H9 (cell line): Measurements from ENCODE around the gene FAM200C. TPM values are rescaled to one million over a fixed set of nuclear protein-coding genes. Genes with fewer than 3 reads are reported as not detected.

Experiments
- DNase-seq: peaks from one replicate; pipeline ENCODE4 v3.0.0-alpha.2; 2017
- H2AFZ ChIP-seq: one replicate; pipeline ENCODE4 v1.6.1; 2013; ENCODE audit warnings: mild to moderate bottlenecking, low read length, control low read depth, moderate library complexity
- H2AK5ac ChIP-seq: 2 replicates; pipeline ENCODE4 v1.6.1; 2013; ENCODE audit warnings: low read length, control low read depth, mixed read lengths; ENCODE audit not compliant: insufficient read length
- H2BK120ac ChIP-seq: one replicate; pipeline ENCODE4 v1.6.1; 2013; ENCODE audit warnings: low read depth, mild to moderate bottlenecking, low read length, control low read depth, inconsistent platforms; ENCODE audit not compliant: poor library complexity, severe bottlenecking
- H2BK12ac ChIP-seq: 2 replicates; pipeline ENCODE4 v1.6.1; 2013; ENCODE audit warnings: low read length, control low read depth, mixed read lengths, low read depth; ENCODE audit not compliant: insufficient read length
- H2BK15ac ChIP-seq: 2 replicates; pipeline ENCODE4 v1.6.1; 2013; ENCODE audit warnings: low read depth, low read length, control low read depth
- H2BK20ac ChIP-seq: one replicate; pipeline ENCODE4 v1.6.1; 2013; ENCODE audit warnings: low read depth, mild to moderate bottlenecking, low read length, control low read depth, inconsistent platforms; ENCODE audit not compliant: poor library complexity, severe bottlenecking
- H2BK5ac ChIP-seq: 2 replicates; pipeline ENCODE4 v1.6.1; 2013; ENCODE audit warnings: low read length, control low read depth, mixed read lengths; ENCODE audit not compliant: insufficient read length
- H3K14ac ChIP-seq: 2 replicates; pipeline ENCODE4 v1.6.1; 2013; ENCODE audit warnings: low read length, control low read depth; ENCODE audit not compliant: insufficient read depth
- H3K18ac ChIP-seq: 2 replicates; pipeline ENCODE4 v1.6.1; 2013; ENCODE audit warnings: low read depth, mild to moderate bottlenecking, mixed read lengths, low read length, control low read depth; ENCODE audit not compliant: insufficient read length
- H3K23ac ChIP-seq: 2 replicates; pipeline ENCODE4 v1.6.1; 2013; ENCODE audit warnings: low read length, control low read depth, mixed read lengths, low read depth; ENCODE audit not compliant: insufficient read length
- H3K23me2 ChIP-seq: 2 replicates; pipeline ENCODE4 v1.6.1; 2013; ENCODE audit warnings: low read depth, mild to moderate bottlenecking, mixed read lengths, low read length, control low read depth; ENCODE audit not compliant: insufficient read length, poor library complexity, severe bottlenecking
- H3K27ac ChIP-seq: 2 replicates; pipeline ENCODE4 v1.5.1; 2013; ENCODE audit warnings: low read length, control low read depth, mixed read lengths, low read depth; ENCODE audit not compliant: insufficient read length
- H3K27me3 ChIP-seq: 2 replicates; pipeline ENCODE4 v1.6.1; 2013; ENCODE audit warnings: low read length, control low read depth, inconsistent platforms; ENCODE audit not compliant: insufficient read depth
- H3K4ac ChIP-seq: 2 replicates; pipeline ENCODE4 v1.6.1; 2013; ENCODE audit warnings: low read depth, mild to moderate bottlenecking, control low read depth, inconsistent platforms, low read length, moderate library complexity
- H3K4me1 ChIP-seq: 2 replicates; pipeline ENCODE4 v1.6.1; 2013; ENCODE audit warnings: low read length, control low read depth, inconsistent platforms; ENCODE audit not compliant: insufficient read depth
- H3K4me2 ChIP-seq: 2 replicates; pipeline ENCODE4 v1.6.1; 2013; ENCODE audit warnings: low read length, control low read depth, mixed read lengths; ENCODE audit not compliant: insufficient read length, insufficient read depth
- H3K56ac ChIP-seq: 2 replicates; pipeline ENCODE4 v1.6.1; 2013; ENCODE audit warnings: low read depth, mild to moderate bottlenecking, mixed read lengths, low read length, control low read depth; ENCODE audit not compliant: insufficient read length
- H3K79me1 ChIP-seq: 2 replicates; pipeline ENCODE4 v1.6.1; 2013; ENCODE audit warnings: low read depth, mild to moderate bottlenecking, moderate library complexity, low read length, control low read depth, inconsistent platforms; ENCODE audit not compliant: insufficient read depth, poor library complexity, severe bottlenecking
- H3K79me2 ChIP-seq: 2 replicates; pipeline ENCODE4 v1.6.1; 2013; ENCODE audit warnings: low read length, control low read depth, inconsistent platforms; ENCODE audit not compliant: insufficient read depth
- H3K9ac ChIP-seq: 2 replicates; pipeline ENCODE4 v1.6.1; 2013; ENCODE audit warnings: low read length, control low read depth, mixed read lengths; ENCODE audit not compliant: insufficient read length; ENCODE audit errors: extremely low read depth
- H3K9me3 ChIP-seq: one replicate; pipeline ENCODE4 v1.6.1; 2013; ENCODE audit warnings: low read depth, low read length, inconsistent platforms; ENCODE audit not compliant: control insufficient read depth
- H3T11ph ChIP-seq: one replicate; pipeline ENCODE4 v1.6.1; 2013; ENCODE audit warnings: mild to moderate bottlenecking, low read length, control low read depth, inconsistent platforms
- H4K20me1 ChIP-seq: one replicate; pipeline ENCODE4 v1.6.1; 2013; ENCODE audit not compliant: control insufficient read depth, insufficient read length, insufficient read depth
- H4K5ac ChIP-seq: 2 replicates; pipeline ENCODE4 v1.6.1; 2013; ENCODE audit warnings: low read depth, mild to moderate bottlenecking, mixed read lengths, low read length, control low read depth; ENCODE audit not compliant: insufficient read length
- H4K8ac ChIP-seq: replicated peaks from 2 replicates; pipeline ENCODE4 v1.6.1; 2013; ENCODE audit warnings: low read length, control low read depth, mixed read lengths, low read depth; ENCODE audit not compliant: insufficient read length
- H4K91ac ChIP-seq: 2 replicates; pipeline ENCODE4 v1.6.1; 2013; ENCODE audit warnings: low read depth, mild to moderate bottlenecking, moderate library complexity, mixed read lengths, low read length, control low read depth; ENCODE audit not compliant: insufficient read length
- H3K27ac Mint-ChIP-seq, 3 experiments: 2 replicates in 2 of 3; 3 replicates in 1 of 3; pipeline ENCODE4 v1.8.0; 2020 to 2021; ENCODE audit warnings: mixed read lengths in 3 of 3, mild to moderate bottlenecking in 1 of 3, moderate library complexity in 1 of 3
- H3K27me3 Mint-ChIP-seq: 2 replicates; pipeline ENCODE4 v1.8.0; 2021; ENCODE audit warnings: low read depth, mild to moderate bottlenecking, moderate library complexity, mixed read lengths
- H3K36me3 Mint-ChIP-seq, 3 experiments: 2 replicates in 2 of 3; 3 replicates in 1 of 3; pipeline ENCODE4 v1.8.0; 2020 to 2021; ENCODE audit warnings: low read depth in 3 of 3, mixed read lengths in 3 of 3; ENCODE audit not compliant: insufficient read depth in 1 of 3
- H3K4me1 Mint-ChIP-seq, 2 experiments: 2 replicates each; pipeline ENCODE4 v1.8.0; 2020; ENCODE audit warnings: mixed read lengths in 2 of 2
- H3K4me3 Mint-ChIP-seq, 2 experiments: 2 replicates in 1 of 2; 3 replicates in 1 of 2; pipeline ENCODE4 v1.8.0; 2020 to 2021; ENCODE audit warnings: mild to moderate bottlenecking in 2 of 2, mixed read lengths in 2 of 2, moderate library complexity in 1 of 2
- H3K9me3 Mint-ChIP-seq, 2 experiments: 2 replicates in 1 of 2; 3 replicates in 1 of 2; pipeline ENCODE4 v1.8.0; 2020; ENCODE audit warnings: mild to moderate bottlenecking in 2 of 2, mixed read lengths in 2 of 2, moderate library complexity in 1 of 2
- WGBS: extraction: QIAGEN DNeasy Blood & Tissue Kit; methylation state at CpG from one replicate; pipeline ENCODE4 v1.1.7; 2013; ENCODE audit warnings: missing lambda C conversion rate, low lambda C conversion rate, mixed read lengths; ENCODE audit not compliant: insufficient read length; ENCODE audit errors: extremely low coverage; 5-methylcytosine and 5-hydroxymethylcytosine counted together
- total RNA-seq: library from RNA; stranded (reverse); gene quantifications from 2 replicates; pipeline ENCODE4 v1.2.1, GENCODE V29; 2021
- TF ChIP-seq, protein P1 (sequence below): fragments of 200-600 bp; sonication (generic); conservative IDR thresholded peaks from 3 replicates; pipeline ENCODE4 v1.8.0; 2021; ENCODE audit warnings: antibody characterized with exemption, mild to moderate bottlenecking

Gene FAM200C
- total RNA-seq, 1 experiment from 2014 or later, result 4.3 TPM

DNA sequence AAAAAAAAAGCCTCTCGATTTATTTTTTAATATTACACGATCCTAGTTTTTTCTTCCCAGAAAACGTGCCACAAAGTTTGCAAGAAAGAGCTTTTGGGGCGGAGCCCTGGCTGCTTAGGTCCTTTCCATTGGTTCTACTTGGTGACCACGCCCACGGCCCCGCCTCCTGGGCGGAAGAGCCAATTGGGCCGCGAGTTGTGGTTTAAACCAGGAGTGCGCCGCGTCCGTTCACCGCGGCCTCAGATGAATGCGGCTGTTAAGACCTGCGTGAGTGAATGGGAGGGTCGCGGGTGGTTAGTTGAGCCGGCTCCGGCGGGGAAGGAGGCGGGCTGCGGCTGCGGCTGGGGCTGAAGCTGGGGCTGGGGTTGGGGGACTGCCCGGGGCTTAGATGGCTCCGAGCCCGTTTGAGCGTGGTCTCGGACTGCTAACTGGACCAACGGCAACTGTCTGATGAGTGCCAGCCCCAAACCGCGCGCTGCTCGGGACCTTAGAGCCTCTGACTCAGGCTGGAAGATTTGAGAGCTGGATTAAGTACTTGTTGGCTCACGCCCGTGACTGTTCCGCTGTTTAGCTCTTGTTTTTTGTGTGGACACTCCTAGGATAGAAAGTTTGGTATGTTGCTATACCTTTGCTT lies 21.9 kb upstream of the FAM200C start, which contains the start of gene PTTG1:
PTTG1 (plus strand) TSS at position 231 of the 634 bp plus-strand sequence. CDS start 458 bp downstream, outside the sequence.
- peaks cover 45 to 55% of the 10 kb centered on the region in 2 experiments for H3K4me1 Mint-ChIP-seq

More for the DNA sequence above, 21.9 kb upstream of the FAM200C start, which contains the start of gene PTTG1:
- peaks cover 5% of the 10 kb centered on the region for H3K23me2 ChIP-seq
- no peaks in the 10 kb centered on the region for H4K20me1 ChIP-seq
- no peak within 1 kb of the TSS for H3K4ac ChIP-seq
- TF ChIP-seq, protein P1, sequence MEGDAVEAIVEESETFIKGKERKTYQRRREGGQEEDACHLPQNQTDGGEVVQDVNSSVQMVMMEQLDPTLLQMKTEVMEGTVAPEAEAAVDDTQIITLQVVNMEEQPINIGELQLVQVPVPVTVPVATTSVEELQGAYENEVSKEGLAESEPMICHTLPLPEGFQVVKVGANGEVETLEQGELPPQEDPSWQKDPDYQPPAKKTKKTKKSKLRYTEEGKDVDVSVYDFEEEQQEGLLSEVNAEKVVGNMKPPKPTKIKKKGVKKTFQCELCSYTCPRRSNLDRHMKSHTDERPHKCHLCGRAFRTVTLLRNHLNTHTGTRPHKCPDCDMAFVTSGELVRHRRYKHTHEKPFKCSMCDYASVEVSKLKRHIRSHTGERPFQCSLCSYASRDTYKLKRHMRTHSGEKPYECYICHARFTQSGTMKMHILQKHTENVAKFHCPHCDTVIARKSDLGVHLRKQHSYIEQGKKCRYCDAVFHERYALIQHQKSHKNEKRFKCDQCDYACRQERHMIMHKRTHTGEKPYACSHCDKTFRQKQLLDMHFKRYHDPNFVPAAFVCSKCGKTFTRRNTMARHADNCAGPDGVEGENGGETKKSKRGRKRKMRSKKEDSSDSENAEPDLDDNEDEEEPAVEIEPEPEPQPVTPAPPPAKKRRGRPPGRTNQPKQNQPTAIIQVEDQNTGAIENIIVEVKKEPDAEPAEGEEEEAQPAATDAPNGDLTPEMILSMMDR, result no peak
- H3K9me3 ChIP-seq, result no peaks in the 10 kb centered on the region
- peak within 1 kb of the TSS; percentile 38 for H3K9ac ChIP-seq
- no peak within 1 kb of the TSS for H2BK20ac ChIP-seq
- H3K23ac ChIP-seq, result no peak within 1 kb of the TSS
- H4K91ac ChIP-seq, result no peak within 1 kb of the TSS
- Mint-ChIP-seq H3K27me3 (no peaks in the 10 kb centered on the region), H3K9me3 (no peaks in the 10 kb centered on the region), H3K36me3 (peaks cover 25 to 31% (median 31%) of the 10 kb centered on the region in 3 experiments; a peak in 6 of 7 replicates), H3K4me3 (peak within 1 kb of the TSS; percentile 91 to 92), H3K27ac (peak within 1 kb of the TSS in 2 of 3 experiments; percentile 93 to 96; a peak in 5 of 7 replicates)
- H2BK12ac ChIP-seq, result no peak within 1 kb of the TSS
- H3K79me1 ChIP-seq, result peaks cover 6% of the 10 kb centered on the region
- WGBS, result no CpG with 5 or more reads among the region's 39 CpGs
- no peak within 1 kb of the TSS for H2AFZ ChIP-seq
- H3K56ac ChIP-seq, result no peak within 1 kb of the TSS
- no peak within 1 kb of the TSS for H4K5ac ChIP-seq
- H3K79me2 ChIP-seq, result peaks cover 9% of the 10 kb centered on the region; the same call in 1 of the 2 replicates
- H2BK120ac ChIP-seq, result no peak within 1 kb of the TSS
- no peak within 1 kb of the TSS for H2BK15ac ChIP-seq
- peak within 1 kb of the TSS; percentile 61 for H3K18ac ChIP-seq
- H3K27ac ChIP-seq, result no peak within 1 kb of the TSS
- H3K4me2 ChIP-seq, result peak within 1 kb of the TSS; percentile 81
- H4K8ac ChIP-seq, result no peak within 1 kb of the TSS
- H3K4me1 ChIP-seq, result peaks cover 8% of the 10 kb centered on the region; the same call in 1 of the 2 replicates
- no peak within 1 kb of the TSS for H2AK5ac ChIP-seq
- H3K27me3 ChIP-seq, result no peaks in the 10 kb centered on the region
- H3K14ac ChIP-seq, result peak within 1 kb of the TSS; percentile 25; the same call in 1 of the 2 replicates
- H3T11ph ChIP-seq, result no peak within 1 kb of the TSS
- H2BK5ac ChIP-seq, result no peak within 1 kb of the TSS
- peak; percentile 97 for DNase-seq
